Measurements from ENCODE around the gene TNFRSF25.

DNA sequence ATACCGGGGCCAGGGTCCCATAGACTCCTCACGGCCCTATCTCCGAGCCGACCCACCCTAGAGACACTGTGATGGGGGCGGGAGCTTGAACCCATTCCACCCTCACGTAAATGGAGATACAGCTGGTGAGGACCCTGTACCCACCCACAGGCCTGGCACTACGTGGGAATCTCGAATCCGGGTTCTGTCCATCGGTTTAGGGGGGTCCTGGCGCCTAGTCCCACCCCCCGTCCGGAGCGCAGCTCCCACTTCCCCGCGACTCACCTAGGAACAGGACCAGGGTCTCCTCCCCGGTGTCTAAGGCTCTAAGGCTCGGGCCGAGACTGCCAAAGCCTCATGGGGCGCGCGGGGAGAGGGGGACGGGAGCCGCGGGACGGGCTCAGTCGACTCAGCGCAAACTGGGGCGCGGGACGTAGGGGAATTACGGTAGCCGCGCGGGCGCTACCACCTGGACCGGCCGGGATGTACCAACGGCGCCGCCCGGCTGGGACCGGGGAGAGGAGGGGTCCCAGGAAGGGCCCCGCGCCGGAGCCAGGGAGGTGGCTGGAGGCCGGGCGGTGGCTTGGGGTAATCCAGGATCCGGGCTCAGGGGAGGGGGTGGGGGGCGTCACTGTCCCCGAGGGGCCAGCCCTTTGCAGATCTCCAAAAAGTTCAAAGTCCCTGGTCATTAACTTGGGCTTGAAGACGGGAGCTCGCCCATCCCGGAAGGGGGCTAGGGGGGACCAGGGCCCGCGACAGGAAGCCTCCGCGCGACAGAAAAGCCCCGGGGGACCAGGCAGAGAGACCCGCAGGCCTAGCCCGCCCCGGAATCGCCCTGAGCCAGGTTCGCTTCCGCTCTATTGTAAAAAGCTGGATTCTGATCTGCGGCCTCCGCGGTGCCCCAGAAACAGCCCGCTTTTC is 24.5 kb upstream of the TNFRSF25 start:
- TF ChIP-seq EZH2phosphoT487 (IDR thresholded peaks at IDR 0.05; ENCODE audit: low read depth), result no peak
- TF ChIP-seq, protein P1, sequence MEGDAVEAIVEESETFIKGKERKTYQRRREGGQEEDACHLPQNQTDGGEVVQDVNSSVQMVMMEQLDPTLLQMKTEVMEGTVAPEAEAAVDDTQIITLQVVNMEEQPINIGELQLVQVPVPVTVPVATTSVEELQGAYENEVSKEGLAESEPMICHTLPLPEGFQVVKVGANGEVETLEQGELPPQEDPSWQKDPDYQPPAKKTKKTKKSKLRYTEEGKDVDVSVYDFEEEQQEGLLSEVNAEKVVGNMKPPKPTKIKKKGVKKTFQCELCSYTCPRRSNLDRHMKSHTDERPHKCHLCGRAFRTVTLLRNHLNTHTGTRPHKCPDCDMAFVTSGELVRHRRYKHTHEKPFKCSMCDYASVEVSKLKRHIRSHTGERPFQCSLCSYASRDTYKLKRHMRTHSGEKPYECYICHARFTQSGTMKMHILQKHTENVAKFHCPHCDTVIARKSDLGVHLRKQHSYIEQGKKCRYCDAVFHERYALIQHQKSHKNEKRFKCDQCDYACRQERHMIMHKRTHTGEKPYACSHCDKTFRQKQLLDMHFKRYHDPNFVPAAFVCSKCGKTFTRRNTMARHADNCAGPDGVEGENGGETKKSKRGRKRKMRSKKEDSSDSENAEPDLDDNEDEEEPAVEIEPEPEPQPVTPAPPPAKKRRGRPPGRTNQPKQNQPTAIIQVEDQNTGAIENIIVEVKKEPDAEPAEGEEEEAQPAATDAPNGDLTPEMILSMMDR (IDR thresholded peaks at IDR 0.05; ENCODE audit: low read depth, low read length), result no peak

Data from OCI-LY3 (cell line).